Fibroblast of skin of right biceps (primary cell): ENCODE results near the gene IRF2BP1.
A peak's percentile ranks its signal among the peaks of the same experiment; 100 is the strongest.
"Not testable (repeated sequence)": the region's sequence is repeated elsewhere in the genome, so short reads cannot be mapped to it uniquely, and the experiment has no call there.

Experiments
- DNase-seq: peaks from one replicate; pipeline ENCODE4 v3.0.0-alpha.2; 2013

IRF2BP1 gene

GRCh38 chr19:45901912-45902650 lies 16.1 kb upstream of the IRF2BP1 start, which contains the start of gene MYPOP:
MYPOP (minus strand) TSS chr19:45902613; CDS start chr19:45901773, 840 bp downstream.
- peak; percentile 6 for DNase-seq

GRCh38 chr19:45901432-45901911 lies 15.5 kb upstream of the IRF2BP1 start:
- peak; percentile 48 for DNase-seq

GRCh38 chr19:45900738-45901431 lies 14.9 kb upstream of the IRF2BP1 start:
- DNase-seq: no peak

GRCh38 chr19:45899919-45900589 lies 14.1 kb upstream of the IRF2BP1 start:
- DNase-seq: no peak

GRCh38 chr19:45899253-45899652 lies 13.3 kb upstream of the IRF2BP1 start:
- no peak for DNase-seq

GRCh38 chr19:45897261-45897812 lies 11.4 kb upstream of the IRF2BP1 start:
- DNase-seq: no peak

GRCh38 chr19:45895983-45896599 lies 10.2 kb upstream of the IRF2BP1 start:
- DNase-seq: not testable (repeated sequence)

- no peak for DNase-seq
These were observed 9.6 kb upstream of the IRF2BP1 start for GRCh38 chr19:45895519-45895972.

GRCh38 chr19:45890877-45891276 lies 4.9 kb upstream of the IRF2BP1 start:
- no peak for DNase-seq

- no peak for DNase-seq
These were observed 3.4 kb upstream of the IRF2BP1 start for GRCh38 chr19:45889210-45889885.

GRCh38 chr19:45887200-45887710 lies 1.3 kb upstream of the IRF2BP1 start:
- DNase-seq: no peak

- DNase-seq: peak; percentile 95
These were observed 672 bp upstream of the IRF2BP1 start for GRCh38 chr19:45886427-45887199.

GRCh38 chr19:45884682-45885555 lies 1.0 kb downstream of the IRF2BP1 start:
- DNase-seq: no peak

GRCh38 chr19:45883881-45884681 lies 1.9 kb downstream of the IRF2BP1 start:
- no peak for DNase-seq

GRCh38 chr19:45883586-45883880 lies 2.4 kb downstream of the IRF2BP1 start:
- DNase-seq: no peak

GRCh38 chr19:45882652-45883585 lies 3.0 kb downstream of the IRF2BP1 start:
- peak; percentile 84 for DNase-seq

GRCh38 chr19:45881909-45882528 lies 3.9 kb downstream of the IRF2BP1 start:
- DNase-seq: no peak
